ENCODE results near the gene PHF23.

Gene PHF23

DNA sequence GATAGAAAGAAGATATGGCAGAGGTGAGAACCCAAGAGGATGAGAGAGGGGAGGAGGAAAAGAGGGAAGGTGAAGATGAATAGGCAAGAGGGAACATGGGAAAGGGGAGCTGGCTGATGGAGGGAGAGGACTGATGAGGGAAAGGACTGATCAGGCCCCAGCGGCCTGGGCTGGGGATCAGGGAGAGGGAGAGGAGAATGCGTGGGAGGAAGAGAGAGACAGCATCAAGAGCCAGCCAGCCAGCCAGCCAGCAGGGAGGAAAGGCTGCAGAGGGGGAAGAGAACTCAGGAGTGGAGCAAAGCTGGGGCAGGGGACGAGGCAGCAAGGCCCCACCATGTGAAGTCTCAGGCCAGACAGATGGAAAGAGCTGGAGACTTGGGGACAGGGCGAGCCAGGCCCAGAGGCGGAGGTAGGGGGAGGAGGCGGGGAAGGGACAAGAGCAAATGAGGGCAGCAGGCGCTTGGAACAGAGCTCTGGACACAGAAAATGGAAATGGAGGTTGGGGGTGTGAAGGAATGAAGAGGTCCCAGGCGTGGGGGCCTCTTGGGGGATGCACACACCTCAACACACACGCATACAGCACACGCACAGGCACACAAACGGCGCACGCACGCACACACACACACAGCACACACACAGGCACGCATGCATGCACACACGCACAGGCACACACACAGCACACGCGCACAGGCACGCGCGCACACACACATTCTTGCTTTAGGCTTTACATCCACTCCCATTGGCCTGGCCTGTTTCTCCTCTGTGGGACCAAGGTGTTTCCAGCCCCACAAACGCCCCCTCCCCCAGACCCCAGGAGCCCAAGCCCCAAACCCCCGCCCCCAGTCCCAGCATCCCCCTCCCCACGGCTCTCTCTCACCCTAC is 31.9 kb downstream of the PHF23 start:
- no peak for DNase-seq (ENCODE audit: low read depth in 4 of 4, low spot score in 1 of 4)

DNA sequence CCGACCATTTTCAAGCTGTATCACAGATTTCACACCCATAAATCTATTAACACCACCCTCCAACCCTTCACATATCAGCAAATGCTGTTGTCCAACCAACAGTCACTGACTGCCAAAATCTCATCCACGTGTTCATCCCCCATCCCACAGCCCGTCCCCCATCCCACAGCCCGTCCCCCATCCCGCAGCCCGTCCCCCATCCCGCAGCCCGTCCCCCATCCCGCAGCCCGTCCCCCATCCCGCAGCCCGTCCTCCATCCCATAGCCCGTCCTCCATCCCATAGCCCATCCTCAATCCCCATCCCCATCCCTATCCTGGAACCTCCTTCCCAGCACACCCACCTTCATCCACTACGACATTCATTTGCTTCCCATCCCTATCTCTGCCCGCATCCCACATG is 33.7 kb downstream of the PHF23 start:
- no peak for DNase-seq (ENCODE audit: low read depth in 4 of 4, low spot score in 1 of 4)

DNA sequence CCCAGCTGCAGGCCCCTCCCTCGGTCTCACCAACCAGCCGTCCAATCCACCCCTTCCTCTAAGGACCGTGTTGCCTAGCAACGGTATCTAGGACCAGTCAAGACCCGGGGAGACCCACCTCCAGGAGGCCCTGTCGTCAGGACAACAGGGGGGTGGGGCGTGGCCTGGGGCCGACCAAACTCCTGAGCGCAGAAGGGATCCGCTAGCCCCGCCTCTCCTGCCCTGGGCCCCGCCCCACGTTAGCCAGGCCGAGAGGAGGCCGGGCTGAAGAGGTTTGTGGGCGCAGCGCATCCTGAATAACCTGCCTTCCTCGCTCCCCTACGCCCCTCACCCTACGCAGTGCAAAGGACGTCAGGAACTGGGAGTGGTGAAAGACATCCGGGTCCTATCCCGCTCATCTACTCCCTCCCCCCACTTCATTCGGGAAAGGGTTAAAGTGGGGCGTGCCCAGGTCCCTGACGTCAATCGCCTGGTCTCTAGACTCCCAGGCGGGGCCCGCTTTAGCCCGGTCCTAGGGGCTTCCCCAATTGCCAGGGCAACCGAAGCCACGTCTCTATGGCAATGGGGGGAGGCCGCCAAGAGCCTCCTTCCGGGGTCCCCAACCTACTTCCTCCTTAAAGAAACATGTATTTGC is 34.3 kb downstream of the PHF23 start:
- DNase-seq (ENCODE audit: low read depth in 4 of 4, low spot score in 1 of 4) = peak; percentile 64 to 90 (median 78)

DNA sequence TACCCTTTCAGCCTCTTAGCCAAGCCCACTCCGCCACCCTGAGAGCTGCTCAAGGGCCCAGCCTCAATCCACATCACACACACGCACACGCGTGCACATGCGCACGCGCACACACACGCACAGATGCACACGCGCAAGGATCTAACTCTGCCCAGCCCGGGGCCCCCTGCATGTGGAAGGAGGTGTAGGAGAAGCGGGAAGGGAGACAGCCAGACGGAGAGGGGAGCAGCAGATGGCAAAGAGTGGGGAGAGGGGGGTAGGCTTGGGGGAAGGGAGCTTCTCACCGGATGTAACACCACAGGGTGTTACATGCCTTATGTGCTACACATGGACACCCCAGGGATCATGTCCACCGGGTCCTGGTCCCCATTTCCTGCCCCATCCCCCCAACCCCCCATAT is 34.9 kb downstream of the PHF23 start:
- DNase-seq (ENCODE audit: low read depth in 4 of 4, low spot score in 1 of 4) = no peak

DNA sequence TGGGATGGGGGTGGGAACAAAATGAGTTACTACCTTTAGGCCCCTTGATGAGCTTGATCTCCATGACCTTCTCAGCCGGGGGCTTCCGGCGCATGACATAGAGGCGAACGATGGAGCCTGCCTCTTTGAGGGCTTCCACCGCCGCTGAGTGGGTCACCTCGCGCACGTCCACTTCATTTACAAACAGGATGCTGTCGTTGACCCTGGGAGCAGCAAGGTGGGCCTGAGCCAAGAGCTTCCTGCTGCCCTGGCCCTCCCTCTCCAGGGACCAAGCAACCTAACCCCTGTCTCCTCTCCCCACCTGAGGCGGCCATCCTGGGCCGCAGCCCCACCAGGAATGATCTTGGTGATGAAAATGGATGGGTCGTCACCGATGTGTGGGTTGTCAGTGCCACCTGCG is 35.9 kb downstream of the PHF23 start:
- no peak for DNase-seq (ENCODE audit: low read depth in 4 of 4, low spot score in 1 of 4)

DNA sequence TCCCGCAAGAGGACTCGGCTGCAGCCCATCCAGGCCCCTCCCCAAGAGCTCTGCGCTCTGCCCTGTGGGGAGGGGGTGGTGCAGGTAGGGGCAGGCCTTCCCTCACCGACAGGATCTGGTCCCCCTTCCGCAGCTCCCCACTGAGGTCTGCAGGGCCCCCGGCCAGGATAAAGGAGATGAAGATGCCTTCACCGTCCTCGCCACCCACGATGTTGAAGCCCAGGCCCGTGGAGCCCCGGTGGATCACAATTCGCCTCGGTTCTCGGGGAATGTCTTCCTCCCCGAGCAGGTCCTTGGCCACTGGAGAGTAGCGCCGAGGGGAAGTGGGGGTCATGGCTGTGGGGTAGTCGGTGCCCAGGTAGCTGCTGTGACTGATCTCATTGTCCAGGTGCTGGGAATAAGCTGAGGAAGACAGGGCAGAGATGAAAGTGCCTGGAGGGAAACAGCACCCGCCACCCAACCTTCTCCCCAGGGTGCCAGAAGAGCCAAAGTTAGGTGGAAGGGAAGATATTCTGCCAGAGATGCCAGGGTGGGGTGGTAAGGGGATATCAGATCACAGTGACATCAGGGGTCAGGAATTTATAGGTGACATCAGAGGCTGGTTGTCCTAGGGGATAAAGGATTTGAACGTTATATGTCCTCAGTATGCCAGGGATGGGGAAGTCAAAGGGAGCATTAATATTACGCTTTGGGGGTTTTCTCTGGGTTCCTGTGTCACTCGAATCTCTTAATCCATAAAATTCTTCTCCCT is 42.4 kb downstream of the PHF23 start:
- no peak for DNase-seq (ENCODE audit: low read depth in 4 of 4, low spot score in 1 of 4)

DNA sequence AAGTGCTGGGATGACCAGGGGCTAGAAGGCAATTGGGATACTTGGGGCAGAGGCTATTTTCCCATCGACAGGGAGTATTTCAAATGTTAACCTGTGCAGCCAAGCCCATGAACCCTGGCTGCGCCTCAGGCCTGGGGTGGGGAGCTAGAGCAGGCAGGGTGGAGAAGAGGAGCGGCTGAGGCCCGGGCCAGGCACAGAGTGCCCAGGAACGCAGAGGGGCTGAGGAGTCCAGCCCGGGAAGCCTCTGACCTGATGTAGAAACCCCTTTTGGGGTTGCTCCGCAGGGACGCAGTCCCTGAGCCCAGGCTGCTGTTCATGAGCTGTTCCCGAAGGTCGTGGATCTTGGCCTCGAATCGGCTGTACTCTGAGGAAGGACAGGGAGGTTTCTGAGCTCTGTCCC is 43.3 kb downstream of the PHF23 start:
- DNase-seq (ENCODE audit: low read depth in 4 of 4, low spot score in 1 of 4) = no peak

DNA sequence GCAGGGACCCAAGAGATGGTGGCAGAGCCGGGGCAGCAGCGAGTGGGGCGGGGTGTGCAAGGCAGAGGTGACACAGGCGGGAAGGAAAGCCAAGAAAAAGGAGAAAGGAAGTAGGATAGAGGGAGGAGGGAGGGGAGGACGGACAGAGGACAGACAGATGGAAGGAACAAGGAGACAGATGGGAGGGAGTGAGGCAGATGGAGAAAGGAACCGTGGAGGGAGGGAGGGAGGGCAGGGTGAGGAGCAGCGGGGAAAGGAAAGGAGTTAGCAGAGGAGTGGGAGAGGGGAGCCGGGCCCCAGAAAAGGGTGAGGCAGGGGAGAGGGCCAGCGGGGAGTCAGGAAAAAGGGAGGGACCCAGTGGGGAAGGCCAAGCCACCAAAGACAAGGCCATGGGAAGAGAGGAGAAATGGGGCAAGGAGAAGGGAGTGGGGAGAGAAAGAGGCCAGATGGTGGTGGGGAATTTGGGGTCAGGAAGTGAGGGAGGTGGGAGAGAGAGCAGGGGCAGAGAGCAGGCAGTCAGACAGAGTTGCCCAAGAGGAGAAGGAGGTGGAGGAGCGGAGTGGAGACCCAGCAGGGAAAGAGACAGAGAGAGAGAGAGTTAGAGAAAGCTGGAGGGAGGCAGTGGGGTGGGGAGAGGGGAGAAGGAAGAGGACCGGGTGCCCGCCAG is 46.9 kb downstream of the PHF23 start:
- no peak for DNase-seq (ENCODE audit: low read depth in 4 of 4, low spot score in 1 of 4)

DNA sequence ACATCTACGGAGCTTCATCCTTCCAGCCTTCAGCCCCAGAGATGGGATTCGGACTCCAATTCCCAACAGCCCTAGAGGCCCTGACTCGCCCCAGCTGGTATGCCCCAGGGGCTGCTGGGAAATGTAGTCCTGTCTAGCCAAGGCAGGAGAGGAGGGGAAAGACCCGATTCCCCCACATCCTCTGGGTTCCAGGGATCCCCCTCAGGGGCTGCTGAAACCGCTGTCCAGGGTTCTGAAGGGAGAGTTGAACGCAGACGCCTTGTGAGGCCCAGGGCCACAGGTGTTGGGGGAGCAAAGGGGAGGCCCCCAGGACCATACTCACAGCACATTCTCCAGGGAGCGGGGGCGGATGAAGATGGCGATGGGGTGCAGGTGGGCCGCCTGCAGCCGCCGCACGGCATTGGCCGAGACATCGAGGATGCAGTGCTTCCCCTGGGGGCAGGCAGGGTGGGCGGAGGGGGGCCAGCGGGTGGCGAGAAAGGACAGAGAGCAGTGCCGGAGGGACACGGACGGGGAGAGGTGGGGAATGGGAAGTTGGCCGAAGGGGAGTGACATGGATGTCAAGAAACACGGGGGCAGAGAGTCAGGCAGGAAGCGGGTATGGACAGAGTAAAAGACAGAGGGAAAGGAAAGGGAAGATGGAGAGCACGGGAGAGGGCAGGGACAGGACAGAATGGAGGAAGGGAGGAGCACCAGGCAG is 47.5 kb downstream of the PHF23 start:
- no peak for DNase-seq (ENCODE audit: low read depth in 4 of 4, low spot score in 1 of 4)

DNA sequence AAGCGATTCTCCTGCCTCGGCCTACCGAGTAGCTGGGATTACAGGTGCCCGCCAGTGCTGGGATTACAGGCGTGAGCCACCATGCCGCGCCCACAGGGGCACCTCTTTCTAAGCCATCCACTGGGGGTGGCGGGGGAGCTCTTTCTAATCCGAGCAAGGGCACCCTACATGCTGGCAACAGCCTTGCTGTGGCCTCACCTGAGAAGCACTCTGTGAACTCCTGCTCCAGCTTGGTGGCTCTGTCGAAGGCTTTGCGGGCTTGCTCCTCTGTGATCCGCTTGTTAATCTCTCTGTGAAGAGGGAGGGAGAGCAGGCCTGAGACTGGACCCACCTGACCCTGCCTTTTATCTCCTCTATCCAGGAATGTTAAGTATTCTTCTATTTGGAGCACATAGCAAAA is 48.2 kb downstream of the PHF23 start:
- DNase-seq (ENCODE audit: low read depth in 4 of 4, low spot score in 1 of 4) = no peak

DNA sequence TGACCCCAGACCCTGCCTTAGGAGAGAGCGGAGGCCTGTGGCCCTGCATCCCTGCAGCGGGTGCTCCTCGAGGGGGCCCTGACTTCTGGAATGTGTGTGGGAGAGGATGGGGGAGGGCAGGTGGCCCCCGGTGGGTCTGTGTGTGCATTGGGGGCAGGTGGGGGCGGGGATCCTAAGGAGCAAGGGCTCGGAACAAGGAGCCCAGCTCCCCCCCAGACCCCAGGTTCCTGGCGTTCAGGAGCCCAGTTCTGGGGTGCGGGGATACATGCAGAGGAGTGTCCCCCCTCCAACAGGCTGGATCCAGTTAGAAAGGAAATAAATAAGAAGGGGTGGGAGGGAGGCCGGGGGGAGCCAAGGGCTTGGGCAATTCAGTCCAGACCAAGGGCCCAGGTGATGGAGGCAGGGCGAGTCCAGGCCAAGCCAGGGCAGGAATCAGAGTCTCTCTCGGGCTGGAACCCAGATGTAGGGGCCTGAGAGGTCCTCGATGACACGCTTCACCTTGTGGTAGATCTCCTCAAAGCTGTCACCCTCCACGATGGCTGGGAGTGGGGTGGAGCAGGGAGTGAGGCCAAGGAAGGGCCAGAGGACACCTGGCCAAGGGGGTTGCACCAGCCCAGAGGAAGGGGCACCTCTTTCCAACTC is 48.9 kb downstream of the PHF23 start:
- DNase-seq (ENCODE audit: low read depth in 4 of 4, low spot score in 1 of 4) = no peak

DNA sequence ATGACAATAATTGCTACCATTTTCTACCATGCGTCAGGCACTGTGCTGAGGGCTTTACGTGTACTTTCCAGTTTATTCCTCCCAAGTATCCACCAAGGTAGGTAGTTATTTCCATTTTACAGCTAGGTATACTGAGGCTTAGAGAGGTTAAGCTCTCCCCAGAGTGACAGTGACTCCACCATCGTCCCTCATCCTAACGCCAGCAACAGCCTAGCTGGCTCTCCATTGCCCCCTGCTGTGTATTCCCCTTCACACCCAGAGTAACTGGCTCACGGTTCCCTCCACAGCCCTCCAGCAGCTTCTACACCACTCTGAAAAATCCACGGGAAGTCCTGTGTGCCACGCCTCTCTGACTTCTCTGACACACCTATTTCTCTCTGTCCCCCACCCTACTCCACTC is 53.0 kb downstream of the PHF23 start:
- no peak for DNase-seq (ENCODE audit: low read depth in 4 of 4, low spot score in 1 of 4)
